Measurements from ENCODE around the gene SLX4IP.

Gene SLX4IP

GRCh38 chr20:10497283-10497682 lies 62.2 kb downstream of the SLX4IP start:
- H3K4me3 ChIP-seq (ENCODE audit: low read depth, low read length), result no peak overlapping the region
- TF ChIP-seq MYC (IDR thresholded peaks at IDR 0.05; ENCODE audit: low read depth, low read length) (no peak), POLR2A (IDR thresholded peaks at IDR 0.05; ENCODE audit: extremely low read depth, insufficient read length) (no peak), MAX (IDR thresholded peaks at IDR 0.05; ENCODE audit: low read depth, low read length) (no peak)
- TF ChIP-seq, protein P1, sequence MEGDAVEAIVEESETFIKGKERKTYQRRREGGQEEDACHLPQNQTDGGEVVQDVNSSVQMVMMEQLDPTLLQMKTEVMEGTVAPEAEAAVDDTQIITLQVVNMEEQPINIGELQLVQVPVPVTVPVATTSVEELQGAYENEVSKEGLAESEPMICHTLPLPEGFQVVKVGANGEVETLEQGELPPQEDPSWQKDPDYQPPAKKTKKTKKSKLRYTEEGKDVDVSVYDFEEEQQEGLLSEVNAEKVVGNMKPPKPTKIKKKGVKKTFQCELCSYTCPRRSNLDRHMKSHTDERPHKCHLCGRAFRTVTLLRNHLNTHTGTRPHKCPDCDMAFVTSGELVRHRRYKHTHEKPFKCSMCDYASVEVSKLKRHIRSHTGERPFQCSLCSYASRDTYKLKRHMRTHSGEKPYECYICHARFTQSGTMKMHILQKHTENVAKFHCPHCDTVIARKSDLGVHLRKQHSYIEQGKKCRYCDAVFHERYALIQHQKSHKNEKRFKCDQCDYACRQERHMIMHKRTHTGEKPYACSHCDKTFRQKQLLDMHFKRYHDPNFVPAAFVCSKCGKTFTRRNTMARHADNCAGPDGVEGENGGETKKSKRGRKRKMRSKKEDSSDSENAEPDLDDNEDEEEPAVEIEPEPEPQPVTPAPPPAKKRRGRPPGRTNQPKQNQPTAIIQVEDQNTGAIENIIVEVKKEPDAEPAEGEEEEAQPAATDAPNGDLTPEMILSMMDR (IDR thresholded peaks at IDR 0.05; ENCODE audit: low read depth, low read length), result no peak
- no peak for DNase-seq (ENCODE audit: low read depth)

GRCh38 chr20:10497791-10498190 lies 62.7 kb downstream of the SLX4IP start:
- no peak for DNase-seq (ENCODE audit: low read depth)
- no peak for TF ChIP-seq POLR2A (IDR thresholded peaks at IDR 0.05; ENCODE audit: extremely low read depth, insufficient read length)
- no peak for TF ChIP-seq MAX (IDR thresholded peaks at IDR 0.05; ENCODE audit: low read depth, low read length)
- TF ChIP-seq, protein P1 (IDR thresholded peaks at IDR 0.05; ENCODE audit: low read depth, low read length), result no peak

DNA sequence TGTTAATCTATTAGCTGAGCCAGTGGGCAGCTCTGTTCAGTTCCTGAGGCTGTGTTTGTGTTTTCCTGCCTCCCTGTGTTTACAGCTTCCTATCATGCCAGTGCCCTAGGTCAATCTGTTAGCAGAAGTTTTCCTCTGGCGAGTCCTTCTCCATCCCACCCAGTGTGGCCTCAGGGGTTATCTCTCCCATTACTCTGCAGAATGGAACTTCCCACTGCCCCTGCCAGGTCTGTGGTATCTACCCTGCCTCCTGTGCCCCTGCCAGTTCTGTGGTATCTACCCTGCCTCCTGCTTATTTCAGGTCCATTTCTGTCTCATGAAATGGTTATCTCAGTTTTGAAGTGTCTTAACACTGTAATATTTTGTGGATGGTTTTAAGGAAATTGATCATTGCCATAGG lies 63.1 kb downstream of the SLX4IP start:
- DNase-seq (ENCODE audit: low read depth), result peak; percentile 52
- no peak for TF ChIP-seq MYC (IDR thresholded peaks at IDR 0.05; ENCODE audit: low read depth, low read length)
- TF ChIP-seq MAX (IDR thresholded peaks at IDR 0.05; ENCODE audit: low read depth, low read length), result no peak
- no peak for TF ChIP-seq POLR2A (IDR thresholded peaks at IDR 0.05; ENCODE audit: extremely low read depth, insufficient read length)
- TF ChIP-seq, protein P1 (IDR thresholded peaks at IDR 0.05; ENCODE audit: low read depth, low read length), result no peak
- no peak overlapping the region for H3K4me3 ChIP-seq (ENCODE audit: low read depth, low read length)

More at GRCh38 chr20:10497791-10498190, 62.7 kb downstream of the SLX4IP start:
- H3K4me3 ChIP-seq (ENCODE audit: low read depth, low read length), result no peak overlapping the region

- peak; percentile 97 for DNase-seq (ENCODE audit: low read depth)
- peak overlapping the region; percentile 61 for H3K4me3 ChIP-seq (ENCODE audit: low read depth, low read length)
- TF ChIP-seq MYC (IDR thresholded peaks at IDR 0.05; ENCODE audit: low read depth, low read length), result peak; percentile 61; the same call in 1 of the 2 replicates
- peak; percentile 56 for TF ChIP-seq MAX (IDR thresholded peaks at IDR 0.05; ENCODE audit: low read depth, low read length)
- TF ChIP-seq, protein P1 (IDR thresholded peaks at IDR 0.05; ENCODE audit: low read depth, low read length), result no peak
- TF ChIP-seq POLR2A (IDR thresholded peaks at IDR 0.05; ENCODE audit: extremely low read depth, insufficient read length), result peak; percentile 72
Measured at GRCh38 chr20:10501402-10501801, 66.3 kb downstream of the SLX4IP start.

GRCh38 chr20:10502098-10502526 lies 67.0 kb downstream of the SLX4IP start:
- peak overlapping the region; percentile 61 for H3K4me3 ChIP-seq (ENCODE audit: low read depth, low read length)
- peak; percentile 88 for DNase-seq (ENCODE audit: low read depth)
- TF ChIP-seq MYC (IDR thresholded peaks at IDR 0.05; ENCODE audit: low read depth, low read length) (peak; percentile 81), MAX (IDR thresholded peaks at IDR 0.05; ENCODE audit: low read depth, low read length) (peak; percentile 60), POLR2A (IDR thresholded peaks at IDR 0.05; ENCODE audit: extremely low read depth, insufficient read length) (peak; percentile 53)
- TF ChIP-seq, protein P1 (IDR thresholded peaks at IDR 0.05; ENCODE audit: low read depth, low read length), result no peak
